GM20431 (cell line): ENCODE data around the gene H2AZ1.
"Not testable (repeated sequence)": the region's sequence is repeated elsewhere in the genome, so short reads cannot be mapped to it uniquely, and the experiment has no call there.

Experiments
- in situ Hi-C: fragments of 300-500 bp; cut with MseI, MboI; formaldehyde crosslinking; loops from one replicate; pipeline ENCODE4 v1.15.0; 2020; ENCODE audit warnings: low sequenced_read_pairs; ENCODE audit not compliant: unreplicated experiment

H2AZ1 gene

DNA sequence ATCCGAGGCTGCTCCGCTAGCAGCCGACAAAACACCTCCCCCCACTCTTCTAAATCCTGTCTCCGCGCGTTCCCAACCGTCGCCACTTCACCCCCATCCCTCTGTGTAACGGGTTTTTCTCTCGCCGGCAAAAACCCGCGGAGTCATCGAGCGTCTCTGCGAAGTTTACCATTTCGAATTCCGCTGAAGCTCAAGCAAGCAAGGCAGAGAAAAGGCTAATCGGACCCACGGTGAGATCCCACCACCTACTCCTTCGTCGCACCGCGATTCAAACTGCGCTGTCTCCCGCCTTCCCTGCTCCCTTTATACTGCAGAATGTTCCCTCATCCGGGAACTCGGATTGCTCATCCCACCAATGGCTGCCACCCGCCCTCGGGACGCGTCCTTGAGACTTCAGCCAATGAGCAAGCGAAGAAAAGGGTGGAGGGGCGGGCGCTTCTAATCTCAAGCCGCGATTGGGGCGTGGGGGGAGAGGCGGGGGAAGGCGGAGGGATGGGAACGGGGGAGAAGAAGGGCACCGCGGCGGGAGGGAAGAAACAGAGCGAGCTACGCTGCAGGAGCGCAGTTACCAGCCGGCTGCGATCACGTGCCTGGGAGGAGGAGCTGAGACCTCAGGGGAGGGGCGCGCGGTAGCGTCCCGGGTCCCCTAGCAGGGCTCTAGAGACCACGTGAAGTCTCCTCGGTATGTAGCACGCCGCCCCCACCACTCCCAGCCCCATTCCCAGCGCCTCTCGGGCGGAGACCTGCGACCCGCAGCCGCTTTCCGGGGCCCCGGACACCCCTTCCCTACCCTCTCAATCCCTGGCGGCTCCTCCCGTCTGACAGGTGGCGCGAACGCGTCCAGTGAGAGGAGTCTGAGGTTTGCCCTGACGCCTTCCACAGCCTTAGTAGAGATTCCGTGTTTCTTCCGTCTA, at the start of gene H2AZ1:
Gene H2AZ1 (minus strand): TSS at position 277 of the 914 bp plus-strand sequence. CDS start 105 bp downstream, at position 172.
- in situ Hi-C loops, result no loop called here

DNA sequence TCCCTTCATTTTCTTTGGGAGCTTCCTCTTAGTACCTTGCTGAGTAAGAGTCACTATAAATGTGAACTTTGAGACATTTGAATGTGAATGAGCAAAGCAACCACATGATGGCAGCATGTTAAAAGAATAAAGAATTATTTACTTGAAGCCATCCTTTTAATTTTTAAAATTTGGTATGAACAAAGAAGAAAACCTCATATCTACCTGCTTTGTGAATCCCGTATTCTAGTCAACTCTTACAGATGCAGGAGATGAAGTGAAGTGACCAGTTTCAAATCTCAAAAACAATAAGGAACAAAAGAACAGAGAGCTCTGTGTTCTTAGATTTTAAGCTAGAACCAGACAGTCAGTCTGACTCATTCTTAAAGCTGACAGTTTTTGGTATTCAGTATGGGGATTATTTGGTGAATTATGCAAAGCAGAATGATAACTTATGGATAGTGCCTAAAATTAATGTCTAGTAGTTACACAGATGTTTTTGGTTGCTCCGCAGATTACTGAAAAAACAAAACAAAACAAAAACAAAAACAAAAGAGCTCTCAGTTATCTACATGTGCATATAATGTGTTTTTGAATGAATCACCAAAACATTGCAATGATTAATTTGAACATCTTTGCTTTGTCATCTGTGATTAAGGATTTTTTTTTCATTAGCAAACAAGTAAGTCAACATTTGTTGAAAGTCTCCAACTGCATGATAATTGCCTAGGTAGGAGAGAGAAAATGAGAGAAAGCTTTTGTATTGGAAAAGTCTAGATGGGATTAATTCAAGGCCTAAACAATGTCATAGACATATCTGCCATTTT, 48.2 kb upstream of the H2AZ1 start:
- in situ Hi-C loops, result no loop called here

DNA sequence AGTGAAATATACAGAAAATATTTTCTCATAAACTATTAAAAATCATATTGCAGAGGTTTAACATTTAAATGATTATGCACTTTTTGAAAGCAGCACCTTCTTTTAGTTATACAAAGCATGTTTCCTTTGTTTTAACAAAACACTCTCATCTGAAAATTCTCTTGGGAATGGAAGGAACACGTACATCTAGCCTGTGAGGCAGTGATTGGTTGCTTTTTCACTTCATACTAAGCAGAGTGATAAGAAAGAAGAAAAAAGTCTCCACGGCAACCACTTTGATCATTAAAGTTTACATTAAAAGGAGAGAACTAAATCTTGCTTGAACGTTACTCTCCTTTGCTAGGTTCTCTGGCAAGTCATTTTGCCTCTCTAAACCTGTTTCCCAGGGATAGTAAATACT, 41.7 kb upstream of the H2AZ1 start:
- in situ Hi-C loops, result no loop called here

DNA sequence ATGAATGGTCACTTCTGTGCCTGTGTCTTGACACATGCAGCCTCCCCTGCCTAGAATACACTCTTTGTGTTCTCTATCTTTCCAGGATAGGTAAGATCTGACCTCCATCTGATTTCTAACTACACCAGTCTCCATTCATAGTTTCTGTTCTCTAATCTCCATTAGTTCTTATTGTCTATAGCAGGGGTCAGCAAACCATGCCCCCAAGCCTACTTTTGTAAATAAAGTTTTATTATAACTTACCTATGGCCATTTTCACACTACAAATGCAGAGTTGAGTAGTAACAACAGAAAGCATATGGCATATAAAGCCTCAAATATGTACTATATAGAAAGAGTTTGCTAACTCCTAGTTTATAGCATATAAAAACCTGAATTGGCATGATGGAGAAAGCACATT, 37.6 kb upstream of the H2AZ1 start:
- in situ Hi-C loops, result no loop called here

DNA sequence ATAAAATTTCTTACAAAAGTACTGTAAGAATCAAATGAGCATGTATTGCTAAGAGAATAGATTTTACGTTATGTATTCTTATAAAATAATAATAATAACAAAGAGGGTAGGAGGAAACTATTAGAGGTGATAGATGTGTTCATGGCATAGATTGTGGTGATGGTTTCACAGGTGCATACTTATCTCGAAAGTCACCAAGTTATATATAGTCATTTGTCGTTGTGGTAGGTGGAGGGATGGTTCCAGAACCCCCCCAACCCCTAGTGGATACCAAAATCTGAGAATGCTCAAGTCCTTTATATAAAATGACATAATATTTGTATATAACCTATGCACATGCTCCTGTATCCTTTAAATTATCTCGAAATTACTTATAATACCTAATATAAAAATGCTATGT, 36.7 kb upstream of the H2AZ1 start:
- in situ Hi-C loops, result no loop called here

DNA sequence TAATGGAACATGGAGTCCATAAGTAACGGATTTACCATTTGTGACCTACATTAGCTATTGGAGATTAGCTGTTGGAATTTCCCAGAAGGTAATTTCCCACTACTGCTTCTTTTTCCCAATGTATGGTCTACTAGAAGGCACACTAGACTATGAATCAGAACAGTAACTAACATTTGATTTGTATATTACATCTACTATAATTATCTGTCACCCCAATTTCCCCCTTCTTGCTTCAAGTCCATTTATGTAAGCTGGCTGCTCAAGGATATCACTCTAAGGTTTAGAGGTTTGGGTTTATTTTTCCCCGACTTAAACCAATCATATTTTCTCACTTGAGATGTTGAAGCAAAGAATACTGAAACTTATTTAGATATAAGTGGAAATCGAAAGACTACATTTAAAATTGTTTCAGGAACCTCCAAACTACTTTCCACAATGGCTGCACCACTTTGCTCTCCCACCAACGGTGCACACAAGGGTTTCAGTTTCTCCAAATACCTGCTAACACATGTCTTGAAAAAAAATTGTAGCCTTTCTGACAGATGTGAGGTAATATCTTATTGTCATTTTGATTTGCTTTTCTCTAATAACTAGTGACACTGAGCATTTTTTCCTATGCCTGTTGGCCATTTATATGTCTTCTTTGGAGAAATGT, 33.3 kb upstream of the H2AZ1 start:
- in situ Hi-C loops, result no loop called here

DNA sequence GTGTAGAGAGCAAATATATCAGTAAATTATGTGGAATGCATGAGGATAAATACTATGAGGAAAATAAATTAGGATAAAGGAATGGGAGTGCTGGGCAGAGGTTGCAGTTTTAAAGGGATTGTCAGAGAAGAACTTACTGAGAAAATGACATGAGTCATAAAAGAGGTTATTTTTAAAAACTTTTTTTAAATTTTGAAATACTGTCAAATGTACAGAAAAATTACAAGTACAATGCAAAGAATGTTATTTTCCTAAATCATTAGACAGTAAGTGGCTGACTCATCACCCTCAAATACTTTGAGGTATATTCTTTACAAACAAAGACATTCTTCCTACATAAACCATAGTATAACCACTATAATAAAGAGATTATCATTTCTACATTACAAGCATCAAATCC, 29.8 kb upstream of the H2AZ1 start:
- in situ Hi-C loops, result no loop called here

DNA sequence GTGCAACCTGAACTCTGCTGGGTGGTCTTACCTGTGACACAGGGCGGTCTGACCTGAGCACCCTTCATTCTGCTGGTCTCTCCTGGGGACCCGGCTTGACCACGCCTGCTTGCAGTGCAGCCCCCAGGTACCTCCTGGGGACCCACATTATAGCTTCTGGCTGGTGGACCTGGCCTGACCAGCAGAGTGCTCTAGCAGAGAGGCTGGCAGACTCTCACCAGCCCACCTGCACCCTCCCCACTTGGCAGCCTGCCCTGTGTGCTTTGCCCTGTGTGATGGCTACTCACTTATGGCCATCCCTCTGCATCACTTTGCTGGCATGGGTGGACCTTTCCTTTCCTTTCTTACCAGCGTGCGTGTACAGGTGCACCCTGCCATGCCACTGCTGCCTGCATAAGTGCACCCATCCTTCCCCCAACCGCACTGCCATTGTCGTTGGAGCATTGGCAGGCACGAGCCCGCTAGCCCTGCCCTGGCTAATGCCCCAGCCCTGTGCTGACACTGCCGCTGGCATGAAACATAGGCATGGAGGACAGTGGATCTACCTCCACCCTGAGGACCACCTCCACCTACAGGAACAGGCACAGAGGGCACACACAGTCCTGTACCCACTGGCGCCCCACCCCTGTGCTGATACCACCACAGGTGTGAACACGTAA, 21.5 kb upstream of the H2AZ1 start:
- in situ Hi-C loops, result no loop called here

DNA sequence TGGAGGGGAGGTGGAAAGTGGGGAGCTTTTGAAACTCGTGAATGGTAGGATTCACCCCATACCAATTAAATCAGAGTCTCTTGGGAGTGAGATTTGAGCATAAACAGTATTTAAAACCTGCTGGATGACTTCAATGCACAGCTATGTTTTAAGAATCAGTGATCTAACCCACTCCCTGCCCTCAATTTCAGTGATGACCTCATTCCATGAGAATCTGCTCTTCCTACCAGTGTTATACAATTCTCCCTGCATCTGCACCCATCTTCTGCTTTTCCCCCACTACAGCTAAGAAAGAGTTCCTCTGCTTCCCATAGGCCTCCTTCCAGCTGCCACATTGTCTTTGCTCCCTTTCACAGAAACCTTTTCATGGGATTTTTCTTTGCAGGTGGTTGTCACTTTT, 18.3 kb upstream of the H2AZ1 start:
- in situ Hi-C loops, result no loop called here

DNA sequence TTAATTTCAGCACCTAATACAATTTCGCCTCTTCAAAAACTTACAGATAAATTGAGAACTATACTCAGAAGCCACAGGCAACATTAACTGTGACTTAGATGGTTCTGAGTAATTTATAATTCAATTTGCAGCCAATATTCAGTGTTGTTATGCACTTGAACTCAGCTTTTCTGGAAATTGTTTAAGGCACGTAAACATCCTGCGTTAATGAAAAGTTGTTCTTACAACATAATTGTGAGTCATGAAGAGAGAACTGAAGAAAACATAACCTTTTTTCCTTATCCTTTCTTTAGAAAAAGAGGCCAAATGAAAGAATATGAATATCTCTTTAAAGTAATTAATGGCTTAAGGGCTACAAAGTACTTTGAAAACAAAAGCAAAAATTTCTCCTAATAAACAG, 16.6 kb upstream of the H2AZ1 start:
- in situ Hi-C loops, result no loop called here

DNA sequence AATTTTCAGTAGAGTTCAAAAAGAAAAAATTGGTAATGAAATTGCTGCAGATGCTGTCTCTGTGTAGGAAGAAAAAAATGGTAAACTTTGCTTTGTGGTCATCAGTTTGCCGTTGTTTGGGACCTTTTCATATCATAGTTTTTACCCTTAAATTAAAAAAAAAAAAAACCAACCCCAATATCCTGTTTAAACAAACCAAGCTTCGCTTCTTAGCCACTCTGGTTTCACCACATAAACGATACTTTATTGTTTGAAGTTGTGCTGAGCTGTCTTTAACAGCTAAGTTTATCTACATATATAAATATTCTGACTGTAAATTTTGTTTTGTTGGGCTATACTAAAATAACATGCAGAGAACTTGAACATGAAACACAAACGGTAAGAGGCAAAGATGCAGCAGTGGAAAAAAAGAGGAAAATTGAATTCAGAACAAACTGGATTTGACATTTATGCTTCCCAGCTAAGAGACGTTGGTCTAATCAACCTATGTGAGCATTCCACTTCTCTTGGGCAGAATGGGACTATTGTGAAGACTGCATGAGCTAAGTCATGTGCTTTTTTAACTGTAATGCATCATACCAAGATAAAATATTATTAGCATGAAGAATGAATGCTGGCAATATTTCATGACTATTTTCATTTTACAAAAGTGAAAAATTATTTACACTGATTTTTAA, 15.7 kb upstream of the H2AZ1 start:
- in situ Hi-C loops, result no loop called here

DNA sequence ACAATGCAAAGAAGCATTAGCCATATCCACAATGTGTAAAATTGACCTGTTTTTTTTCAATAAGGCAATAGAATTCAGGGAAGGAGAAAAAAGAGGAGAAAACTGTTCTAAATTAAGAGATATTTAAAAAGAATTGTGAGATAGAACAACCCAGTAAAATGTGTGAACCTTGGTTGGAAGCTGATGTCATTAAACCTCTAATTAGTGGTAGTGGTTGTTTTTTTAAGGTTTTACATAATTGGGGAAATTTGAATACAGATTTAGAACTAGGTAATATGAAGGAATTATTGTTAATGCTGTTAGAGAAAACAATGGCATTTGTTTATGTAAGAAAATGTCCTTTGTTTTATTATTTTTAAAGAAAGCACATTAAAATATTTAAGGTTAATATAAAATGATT, 15.1 kb upstream of the H2AZ1 start:
- in situ Hi-C loops, result no loop called here

DNA sequence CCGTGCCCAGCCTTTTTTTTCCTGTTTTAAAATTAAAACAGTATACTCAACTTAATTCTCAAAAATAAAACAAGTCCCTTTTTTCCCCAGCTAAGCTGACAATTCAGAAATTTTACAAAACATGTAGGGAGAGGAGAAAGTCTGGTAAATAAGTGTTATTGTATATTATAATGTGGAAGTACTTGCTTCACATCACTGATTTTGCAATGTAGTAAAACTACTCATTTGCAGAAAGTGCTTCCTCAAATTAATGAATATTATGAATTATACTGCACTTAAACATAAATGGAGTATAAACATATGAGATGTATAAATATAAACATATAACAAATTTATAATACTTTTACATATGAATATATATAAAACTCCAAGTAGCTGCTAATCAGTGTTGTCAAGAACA, 11.6 kb upstream of the H2AZ1 start:
- in situ Hi-C loops, result no loop called here

DNA sequence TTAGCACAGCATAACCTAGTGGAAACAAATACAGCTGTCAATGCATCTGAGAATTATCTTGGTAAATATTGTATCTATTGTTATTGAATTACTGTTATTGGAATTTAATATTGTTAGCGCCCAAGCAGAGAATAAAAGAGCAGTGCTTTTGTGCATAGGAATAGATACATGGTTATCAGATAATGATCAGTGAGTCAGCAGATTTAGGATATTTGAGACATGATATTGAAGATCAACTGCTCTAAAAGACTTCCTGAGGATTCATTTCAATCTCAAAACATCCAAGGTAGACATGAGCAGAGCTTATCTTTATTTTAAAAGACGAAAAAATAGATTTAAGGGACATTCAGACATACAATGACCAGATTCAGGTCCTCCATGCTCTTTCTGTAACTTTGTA, 10.6 kb upstream of the H2AZ1 start:
- in situ Hi-C loops, result no loop called here

DNA sequence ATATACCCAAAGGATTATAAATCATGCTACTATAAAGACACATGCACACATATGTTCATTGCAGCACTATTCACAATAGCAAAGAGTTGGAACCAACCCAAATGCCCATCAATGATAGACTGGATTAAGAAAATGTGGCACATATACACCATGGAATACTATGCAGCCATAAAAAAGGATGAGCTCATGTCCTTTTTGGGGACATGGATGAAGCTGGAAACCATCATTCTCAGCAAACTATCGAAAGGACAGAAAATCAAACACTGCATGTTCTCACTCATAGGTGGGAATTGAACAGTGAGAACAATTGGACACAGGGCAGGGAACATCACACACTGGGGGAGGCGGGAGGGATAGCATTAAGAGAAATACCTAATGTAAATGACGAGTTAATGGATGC, 8.1 kb upstream of the H2AZ1 start:
- in situ Hi-C loops, result not testable (repeated sequence)

DNA sequence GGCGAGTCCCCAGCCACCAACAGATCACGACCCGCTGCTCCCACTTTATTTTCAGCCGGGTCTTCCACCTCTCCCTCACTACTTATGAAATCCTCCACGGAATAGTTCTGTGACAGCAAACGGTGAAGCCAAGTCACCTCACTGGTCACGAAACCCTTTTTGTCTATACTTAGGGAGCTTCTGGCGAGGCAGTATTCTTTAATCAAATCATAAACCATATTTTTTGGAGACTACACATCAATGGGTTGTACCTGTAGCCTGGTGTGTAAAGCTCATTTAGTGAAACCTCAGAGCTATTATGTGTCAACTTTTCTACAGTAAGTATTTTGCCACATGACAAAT, 809 bp upstream of the H2AZ1 start:
- in situ Hi-C loops, result no loop called here

DNA sequence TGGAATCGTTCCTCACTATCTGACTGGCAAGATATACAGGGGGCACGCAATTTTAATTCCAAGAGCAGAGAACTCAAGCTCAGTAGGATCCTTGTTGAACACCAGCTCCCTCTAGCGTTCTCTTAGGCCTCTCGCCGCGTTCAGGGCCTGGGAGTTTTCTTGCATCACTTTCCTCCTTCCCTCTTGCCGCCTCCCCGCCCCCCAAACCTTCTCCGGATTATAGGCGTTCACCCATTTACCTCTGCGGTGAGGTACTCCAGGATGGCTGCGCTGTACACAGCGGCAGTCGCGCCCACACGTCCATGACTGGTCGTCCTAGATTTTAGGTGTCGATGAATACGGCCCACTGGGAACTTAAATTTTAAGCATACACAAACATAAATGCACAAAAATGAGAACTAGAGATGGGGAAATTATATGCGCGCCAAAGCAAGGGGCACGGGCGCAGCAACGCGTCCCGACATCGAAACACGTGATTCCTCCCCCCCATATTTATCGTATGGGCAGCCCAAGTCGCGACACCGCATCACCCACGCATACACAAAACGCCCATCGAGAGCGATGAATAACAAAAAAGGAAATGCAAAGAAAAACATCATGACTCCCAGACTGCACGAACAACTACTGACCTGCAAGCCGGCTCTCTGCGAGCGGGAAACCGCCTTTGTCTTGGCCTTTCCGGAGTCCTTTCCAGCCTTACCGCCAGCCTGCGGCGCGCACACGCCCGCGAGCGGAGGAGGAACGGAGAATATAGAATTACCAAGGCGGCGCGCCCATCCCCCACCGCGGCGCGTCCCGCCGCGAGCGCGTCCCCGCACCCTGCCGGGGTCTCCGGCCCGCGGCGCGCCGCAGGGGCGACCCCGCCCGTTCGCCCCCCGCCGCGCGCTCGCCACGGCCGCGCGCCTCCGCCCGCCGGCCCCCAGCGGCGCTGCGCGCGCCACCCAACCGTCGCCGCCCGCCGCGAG, 759 bp downstream of the H2AZ1 start:
- in situ Hi-C loops, result no loop called here

DNA sequence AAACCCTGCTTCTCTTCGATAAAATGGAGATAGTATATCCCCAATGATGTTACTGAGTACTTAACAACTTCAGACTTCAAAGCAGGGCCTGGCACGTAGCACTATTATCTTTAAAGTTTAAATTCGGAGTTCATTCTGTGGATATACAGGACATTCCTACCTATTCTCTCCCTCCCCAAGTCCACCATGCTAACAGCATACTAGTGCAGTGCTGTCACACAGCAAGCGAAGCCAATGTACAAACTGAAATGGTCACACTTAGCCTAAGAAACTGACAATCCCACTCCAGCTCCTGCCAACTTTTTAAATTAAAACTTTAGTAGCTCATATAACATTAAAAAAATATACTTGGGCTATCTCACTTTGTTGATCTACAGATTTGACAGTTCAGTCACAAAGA, 2.5 kb downstream of the H2AZ1 start:
- in situ Hi-C loops, result no loop called here

DNA sequence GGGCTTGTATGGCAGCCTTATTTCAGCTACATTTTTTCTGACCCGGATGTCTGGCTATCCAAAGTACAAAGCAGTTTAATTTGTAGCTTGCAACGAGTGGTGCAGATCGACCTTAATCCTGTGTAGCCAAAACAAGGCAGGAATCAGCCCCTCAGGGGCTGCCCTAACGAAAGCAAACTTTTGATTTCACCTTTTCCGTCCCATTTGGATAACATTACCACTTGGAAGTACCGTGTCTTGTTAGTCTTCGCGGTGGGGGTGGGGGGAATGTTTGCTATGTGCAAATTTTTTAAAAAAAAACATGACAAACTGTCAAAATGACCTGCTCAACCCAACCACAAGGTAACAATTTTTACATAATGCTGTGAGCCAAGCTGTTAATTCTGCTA, 2.9 kb downstream of the H2AZ1 start:
- in situ Hi-C loops, result no loop called here
